ENCODE results near the gene LITAF. TPM values are rescaled to one million over a fixed set of nuclear protein-coding genes. Genes with fewer than 3 reads are reported as not detected.

LITAF gene
- total and polyA plus RNA-seq, 2 of the 4 experiments (the other 2 are of a cell fraction), result 113 to 206 TPM

DNA sequence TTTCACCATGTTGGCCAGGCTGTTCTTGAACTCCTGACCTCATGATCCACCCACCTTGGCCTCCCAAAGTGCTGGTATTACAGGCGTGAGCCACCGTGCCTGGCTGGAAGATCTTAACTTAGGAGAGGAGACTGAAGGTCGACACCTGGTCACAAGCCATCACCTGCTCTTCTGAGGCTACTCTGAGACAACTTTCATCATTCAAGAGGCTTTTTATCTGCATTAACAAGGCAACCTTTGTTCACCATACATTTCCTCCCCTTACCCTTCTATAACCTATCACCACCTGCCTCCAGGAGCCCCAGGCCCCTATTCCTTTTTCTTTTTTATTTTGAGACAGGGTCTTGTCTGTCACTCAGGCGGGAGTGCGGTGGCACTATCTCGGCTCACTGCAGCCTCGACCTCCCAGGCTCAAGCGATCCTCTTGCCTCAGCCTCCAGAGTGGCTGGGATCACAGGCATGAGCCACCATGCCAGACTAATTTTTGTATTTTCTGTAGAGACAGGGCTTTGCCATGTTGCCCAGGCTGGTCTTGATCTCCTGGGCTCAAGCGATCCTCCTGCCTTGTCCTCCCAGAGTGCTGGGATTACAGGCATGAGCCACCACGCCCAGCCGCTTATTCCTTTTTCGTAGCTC is 6.2 kb downstream of the LITAF start:
- H4K91ac ChIP-seq (ENCODE audit: insufficient read depth, low read depth, low read length), result no peak overlapping the region
- TF ChIP-seq CHD1 (IDR thresholded peaks at IDR 0.05; ENCODE audit: low read depth, low read length) (no peak), BHLHE40 (IDR thresholded peaks at IDR 0.05; ENCODE audit: low read depth, low read length) (no peak), FOS (IDR thresholded peaks at IDR 0.05; ENCODE audit: low read depth, low read length) (no peak), MAZ (IDR thresholded peaks at IDR 0.05; ENCODE audit: borderline replicate concordance, low read depth, low read length) (no peak), POLR2A (IDR thresholded peaks at IDR 0.05; ENCODE audit: low read depth, low read length) (no peak), USF2 (IDR thresholded peaks at IDR 0.05; ENCODE audit: low read depth, low read length) (no peak), MXI1 (IDR thresholded peaks at IDR 0.05; ENCODE audit: borderline replicate concordance, low read depth, low read length) (no peak), MAFK (IDR thresholded peaks at IDR 0.05; ENCODE audit: low read depth, low read length) (no peak), CEBPB (IDR thresholded peaks at IDR 0.05; ENCODE audit: low read depth, low read length) (no peak)
- TF ChIP-seq, protein P1, sequence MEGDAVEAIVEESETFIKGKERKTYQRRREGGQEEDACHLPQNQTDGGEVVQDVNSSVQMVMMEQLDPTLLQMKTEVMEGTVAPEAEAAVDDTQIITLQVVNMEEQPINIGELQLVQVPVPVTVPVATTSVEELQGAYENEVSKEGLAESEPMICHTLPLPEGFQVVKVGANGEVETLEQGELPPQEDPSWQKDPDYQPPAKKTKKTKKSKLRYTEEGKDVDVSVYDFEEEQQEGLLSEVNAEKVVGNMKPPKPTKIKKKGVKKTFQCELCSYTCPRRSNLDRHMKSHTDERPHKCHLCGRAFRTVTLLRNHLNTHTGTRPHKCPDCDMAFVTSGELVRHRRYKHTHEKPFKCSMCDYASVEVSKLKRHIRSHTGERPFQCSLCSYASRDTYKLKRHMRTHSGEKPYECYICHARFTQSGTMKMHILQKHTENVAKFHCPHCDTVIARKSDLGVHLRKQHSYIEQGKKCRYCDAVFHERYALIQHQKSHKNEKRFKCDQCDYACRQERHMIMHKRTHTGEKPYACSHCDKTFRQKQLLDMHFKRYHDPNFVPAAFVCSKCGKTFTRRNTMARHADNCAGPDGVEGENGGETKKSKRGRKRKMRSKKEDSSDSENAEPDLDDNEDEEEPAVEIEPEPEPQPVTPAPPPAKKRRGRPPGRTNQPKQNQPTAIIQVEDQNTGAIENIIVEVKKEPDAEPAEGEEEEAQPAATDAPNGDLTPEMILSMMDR (conservative IDR thresholded peaks at IDR 0.05; ENCODE audit: low read depth, low read length), result no peak
- H3K56ac ChIP-seq (ENCODE audit: extremely low read depth, insufficient read depth, low read length), result no peak overlapping the region
- dilution Hi-C loops (cut with HindIII; ENCODE audit: low sequenced_read_pairs, unreplicated experiment) (no loop called here), in situ Hi-C loops (cut with MboI; ENCODE audit: low sequenced_read_pairs) (no loop called here), intact Hi-C loops (cut with micrococcal nuclease) (loop anchor here (5.0 kb wide), 1 partner anchor 33 kb away; no protein-coding TSS in a partner anchor)
- no peak overlapping the region for H4K8ac ChIP-seq (ENCODE audit: low read depth in 2 of 2, low read length in 2 of 2)
- no peak overlapping the region for H2BK15ac ChIP-seq (ENCODE audit: low read depth, low read length)
- peaks cover 31 to 82% of the 10 kb centered on the region in 2 experiments for H3K79me1 ChIP-seq (ENCODE audit: low read depth in 1 of 2, low read length in 2 of 2)
- H3K36me3 ChIP-seq (ENCODE audit: control insufficient read depth, insufficient read depth, low read length), result peaks cover 14% of the 10 kb centered on the region
- DNase-seq (no peak), ATAC-seq (ENCODE audit: low read depth) (no peak)
- peaks cover 72% of the 10 kb centered on the region for H4K20me1 ChIP-seq (ENCODE audit: insufficient read depth, low read length)
- no peak overlapping the region for H2BK5ac ChIP-seq (ENCODE audit: low read depth, low read length, poor library complexity, severe bottlenecking)
- WGBS, 2 experiments (ENCODE audit: extremely low coverage in 2 of 2, insufficient read length in 1 of 2), result 100% methylated on average over 2 of the region's 12 CpGs; no CpG with 5 or more reads in 1 of the 2 experiments
- no peaks in the 10 kb centered on the region for H3K27me3 ChIP-seq (ENCODE audit: control insufficient read depth, insufficient read depth, low read length)
- H3K9me1 ChIP-seq (ENCODE audit: insufficient read depth, low read length), result peaks cover 15% of the 10 kb centered on the region
- H3K14ac ChIP-seq (replicated peaks; ENCODE audit: low read depth, low read length), result no peak overlapping the region
- H3K18ac ChIP-seq (ENCODE audit: low read depth, low read length), result no peak overlapping the region
- no peak overlapping the region for H2AFZ ChIP-seq (replicated peaks; ENCODE audit: low read length, poor library complexity)
- no peak overlapping the region for H2AK5ac ChIP-seq (ENCODE audit: low read depth, low read length)
- no peak overlapping the region for H3K27ac ChIP-seq (ENCODE audit: insufficient read depth, low read length)
- no peak overlapping the region for H2BK120ac ChIP-seq (ENCODE audit: low read depth, low read length)
- BruUV-seq (replicated peaks), result no TSS peak
- H2BK20ac ChIP-seq (ENCODE audit: low read depth, low read length), result no peak overlapping the region
- ChIA-PET CTCF (no interaction called here), POLR2A (ENCODE audit: unreplicated experiment) (no interaction called here)
- no peak overlapping the region for H3K4me2 ChIP-seq (ENCODE audit: low read depth, low read length)
- no peak overlapping the region for H3K4me3 ChIP-seq (ENCODE audit: insufficient read depth, low read depth, low read length)
- no peak overlapping the region for H3K9ac ChIP-seq (ENCODE audit: low read depth, low read length)
- peaks cover 10% of the 10 kb centered on the region for H3K4me1 ChIP-seq (ENCODE audit: control insufficient read depth, insufficient read depth, low read length)
- H2AK9ac ChIP-seq (replicated peaks; ENCODE audit: low read depth, low read length, poor library complexity), result no peak overlapping the region
- H3K4ac ChIP-seq (ENCODE audit: low read depth, low read length), result no peak overlapping the region
- no peak overlapping the region for H3K23ac ChIP-seq (ENCODE audit: low read depth, low read length)
- no peak overlapping the region for H4K5ac ChIP-seq (ENCODE audit: low read depth, low read length)
- H3K9me3 ChIP-seq (ENCODE audit: control insufficient read depth, insufficient read depth, low read length), result no peaks in the 10 kb centered on the region
